ENCODE data around the gene SMIM26. TPM values are rescaled to one million over a fixed set of nuclear protein-coding genes. Genes with fewer than 3 reads are reported as not detected.

The SMIM26 gene
- total and polyA plus RNA-seq, 9 of the 15 experiments (the other 6 are each of a cell fraction or from before 2014, with no cell fraction given), result 46.9 to 186 (median 86.5) TPM

DNA sequence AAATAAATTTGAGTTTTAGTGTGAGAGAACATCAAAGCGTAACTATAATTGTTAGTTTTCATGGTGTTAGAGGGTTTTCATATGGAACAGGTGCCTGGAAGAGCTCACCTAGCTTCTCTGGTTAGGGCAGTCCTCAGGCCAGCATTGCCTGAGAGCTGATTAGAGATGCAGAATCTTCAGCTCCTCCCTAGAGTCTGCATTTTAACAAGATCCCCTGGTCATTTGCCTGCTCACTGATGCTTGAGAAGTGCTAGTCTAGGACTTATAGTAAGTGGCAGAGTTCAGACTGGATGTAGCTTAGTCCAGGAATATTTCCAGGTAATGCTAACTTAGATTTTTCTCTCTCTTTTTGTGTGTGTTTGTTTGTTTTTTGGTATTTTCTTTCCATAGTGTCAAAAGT lies 21.7 kb upstream of the SMIM26 start:
- Histone ChIP-seq H3K27ac (ENCODE audit: extremely low read depth, low read depth, low read length) (no peak overlapping the region), H4K20me1 (replicated peaks; ENCODE audit: control insufficient read depth, insufficient read depth, low read length) (no peaks in the 10 kb centered on the region), H3K9me3 (replicated peaks; ENCODE audit: control insufficient read depth, insufficient read depth, low read depth, low read length) (no peaks in the 10 kb centered on the region), H3K4me1 (replicated peaks in 1 of 2; ENCODE audit: control insufficient read depth in 2 of 2, insufficient read depth in 2 of 2, low read length in 2 of 2) (no peaks in the 10 kb centered on the region; a peak in 1 of 5 replicates), H2AFZ (ENCODE audit: low read depth, low read length) (no peak overlapping the region), H3K27me3 (ENCODE audit: control insufficient read depth in 2 of 2, insufficient read depth in 2 of 2, low read length in 2 of 2) (no peaks in the 10 kb centered on the region), H3K4me3 (no peak overlapping the region), H3K4me2 (ENCODE audit: insufficient read depth, low read length) (no peak overlapping the region), H3K9ac (ENCODE audit: insufficient read depth in 1 of 2, low read depth in 2 of 2, low read length in 2 of 2) (no peak overlapping the region), H3K36me3 (ENCODE audit: control insufficient read depth, insufficient read depth, low read length) (peaks cover 66% of the 10 kb centered on the region; the same call in 2 of the 3 replicates), H3K9me1 (ENCODE audit: control insufficient read depth, insufficient read depth, low read length) (no peaks in the 10 kb centered on the region), H3K79me2 (ENCODE audit: control insufficient read depth, insufficient read depth, low read length) (no peaks in the 10 kb centered on the region)
- intact Hi-C loops (cut with micrococcal nuclease), result no loop called here
- POLR2A ChIA-PET, result no interaction called here
- ATAC-seq (no peak), DNase-seq (ENCODE audit: extremely low read depth in 1 of 4, low spot score in 3 of 4) (no peak), FAIRE-seq (no peak)
- TF ChIP-seq CXXC5 (CRISPR knock-in tag; IDR thresholded peaks at IDR 0.05), result no peak
- TF ChIP-seq CBFA2T2 (conservative IDR thresholded peaks at IDR 0.05), result no peak
- TF ChIP-seq, protein P1, sequence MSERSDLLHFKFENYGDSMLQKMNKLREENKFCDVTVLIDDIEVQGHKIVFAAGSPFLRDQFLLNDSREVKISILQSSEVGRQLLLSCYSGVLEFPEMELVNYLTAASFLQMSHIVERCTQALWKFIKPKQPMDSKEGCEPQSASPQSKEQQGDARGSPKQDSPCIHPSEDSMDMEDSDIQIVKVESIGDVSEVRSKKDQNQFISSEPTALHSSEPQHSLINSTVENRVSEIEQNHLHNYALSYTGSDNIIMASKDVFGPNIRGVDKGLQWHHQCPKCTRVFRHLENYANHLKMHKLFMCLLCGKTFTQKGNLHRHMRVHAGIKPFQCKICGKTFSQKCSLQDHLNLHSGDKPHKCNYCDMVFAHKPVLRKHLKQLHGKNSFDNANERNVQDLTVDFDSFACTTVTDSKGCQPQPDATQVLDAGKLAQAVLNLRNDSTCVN (CRISPR knock-in tag; IDR thresholded peaks at IDR 0.05), result no peak
- TF ChIP-seq RBM34 (IDR thresholded peaks at IDR 0.05; ENCODE audit: borderline replicate concordance, insufficient read depth, low read length), result no peak
- TF ChIP-seq, protein P2, sequence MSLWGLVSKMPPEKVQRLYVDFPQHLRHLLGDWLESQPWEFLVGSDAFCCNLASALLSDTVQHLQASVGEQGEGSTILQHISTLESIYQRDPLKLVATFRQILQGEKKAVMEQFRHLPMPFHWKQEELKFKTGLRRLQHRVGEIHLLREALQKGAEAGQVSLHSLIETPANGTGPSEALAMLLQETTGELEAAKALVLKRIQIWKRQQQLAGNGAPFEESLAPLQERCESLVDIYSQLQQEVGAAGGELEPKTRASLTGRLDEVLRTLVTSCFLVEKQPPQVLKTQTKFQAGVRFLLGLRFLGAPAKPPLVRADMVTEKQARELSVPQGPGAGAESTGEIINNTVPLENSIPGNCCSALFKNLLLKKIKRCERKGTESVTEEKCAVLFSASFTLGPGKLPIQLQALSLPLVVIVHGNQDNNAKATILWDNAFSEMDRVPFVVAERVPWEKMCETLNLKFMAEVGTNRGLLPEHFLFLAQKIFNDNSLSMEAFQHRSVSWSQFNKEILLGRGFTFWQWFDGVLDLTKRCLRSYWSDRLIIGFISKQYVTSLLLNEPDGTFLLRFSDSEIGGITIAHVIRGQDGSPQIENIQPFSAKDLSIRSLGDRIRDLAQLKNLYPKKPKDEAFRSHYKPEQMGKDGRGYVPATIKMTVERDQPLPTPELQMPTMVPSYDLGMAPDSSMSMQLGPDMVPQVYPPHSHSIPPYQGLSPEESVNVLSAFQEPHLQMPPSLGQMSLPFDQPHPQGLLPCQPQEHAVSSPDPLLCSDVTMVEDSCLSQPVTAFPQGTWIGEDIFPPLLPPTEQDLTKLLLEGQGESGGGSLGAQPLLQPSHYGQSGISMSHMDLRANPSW (CRISPR knock-in tag; IDR thresholded peaks at IDR 0.05), result no peak
- no peak for TF ChIP-seq STAT5A (IDR thresholded peaks at IDR 0.05; ENCODE audit: borderline replicate concordance, low read length)
- TF ChIP-seq BCL6 (CRISPR knock-in tag; IDR thresholded peaks at IDR 0.05), result no peak
- TF ChIP-seq ZNF778 (CRISPR knock-in tag; IDR thresholded peaks at IDR 0.05), result no peak
- TF ChIP-seq, protein P3, sequence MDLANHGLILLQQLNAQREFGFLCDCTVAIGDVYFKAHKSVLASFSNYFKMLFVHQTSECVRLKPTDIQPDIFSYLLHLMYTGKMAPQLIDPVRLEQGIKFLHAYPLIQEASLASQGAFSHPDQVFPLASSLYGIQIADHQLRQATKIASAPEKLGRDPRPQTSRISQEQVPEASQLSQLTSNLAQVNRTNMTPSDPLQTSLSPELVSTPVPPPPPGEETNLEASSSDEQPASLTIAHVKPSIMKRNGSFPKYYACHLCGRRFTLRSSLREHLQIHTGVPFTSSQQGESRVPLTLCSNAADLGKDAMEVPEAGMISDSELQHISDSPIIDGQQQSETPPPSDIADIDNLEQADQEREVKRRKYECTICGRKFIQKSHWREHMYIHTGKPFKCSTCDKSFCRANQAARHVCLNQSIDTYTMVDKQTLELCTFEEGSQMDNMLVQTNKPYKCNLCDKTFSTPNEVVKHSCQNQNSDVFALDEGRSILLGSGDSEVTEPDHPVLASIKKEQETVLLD (IDR thresholded peaks at IDR 0.05), result no peak
- TF ChIP-seq ETS2 (tag; IDR thresholded peaks at IDR 0.05; ENCODE audit: borderline replicate concordance, poor library complexity, severe bottlenecking), result no peak
- no peak for TF ChIP-seq ZNF764 (CRISPR knock-in tag; IDR thresholded peaks at IDR 0.05; ENCODE audit: low read depth)
- in situ Hi-C loops (cut with MboI), result no loop called here
- 83% methylated on average over 1 of the region's 1 CpG for WGBS (ENCODE audit: insufficient coverage, low coverage, missing lambda C conversion rate)
- BruUV-seq (replicated peaks), result no TSS peak
- CTCF ChIA-PET (ENCODE audit: low intra/inter-chr PET ratio), result no interaction called here
